ENCODE results near the gene TBC1D13. TPM values are rescaled to one million over a fixed set of nuclear protein-coding genes. Genes with fewer than 3 reads are reported as not detected.

TBC1D13 gene
- total and polyA plus RNA-seq, 2 donors (not counting 1 experiment from before 2014, with no cell fraction given) = 28.8 to 29.1 TPM

DNA sequence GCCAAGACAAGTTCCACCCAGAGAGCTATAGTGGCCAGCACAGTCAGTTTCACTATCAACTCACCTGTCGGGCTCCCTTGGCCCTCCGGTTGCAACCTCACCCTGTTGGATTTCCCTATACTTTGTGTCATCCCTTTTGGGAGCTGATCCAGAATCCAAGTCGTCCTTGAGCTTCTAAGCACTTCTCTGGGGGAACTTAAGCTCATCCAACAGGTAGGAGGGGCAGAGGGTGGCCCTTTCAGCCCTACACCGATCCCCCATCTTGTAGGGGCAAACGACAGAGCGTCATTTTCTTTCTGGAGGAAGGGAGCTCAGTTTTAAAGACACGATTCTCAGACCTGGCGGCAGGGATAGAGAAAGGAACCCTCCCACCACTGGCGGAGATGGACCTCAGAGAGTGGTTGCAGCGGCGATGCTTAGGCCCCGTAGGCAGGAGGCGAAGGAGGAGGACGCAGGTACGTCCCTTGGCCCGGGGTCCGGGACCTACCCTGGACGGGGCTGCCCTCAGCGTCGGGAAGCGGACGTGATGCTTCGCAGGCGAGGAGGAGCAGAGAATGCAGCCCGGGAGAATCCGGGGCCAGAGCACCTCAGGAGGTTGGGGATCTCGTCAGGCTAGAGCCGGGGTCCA is 15.8 kb upstream of the TBC1D13 start:
- H3K9ac ChIP-seq (ENCODE audit: low read length) = peak overlapping the region; percentile 89
- WGBS (ENCODE audit: insufficient coverage) = 3% methylated on average over 27 of the region's 28 CpGs
- Mint-ChIP-seq H3K4me3 (peak overlapping the region; percentile 97), H3K4me1 (peaks cover 25% of the 10 kb centered on the region), H3K27me3 (no peaks in the 10 kb centered on the region), H3K9me3 (ENCODE audit: insufficient read depth) (no peaks in the 10 kb centered on the region), H3K27ac (peak overlapping the region; percentile 96)
- ATAC-seq (ENCODE audit: low read depth) = no peak
- H3K27ac ChIP-seq (ENCODE audit: low read length in 2 of 2) = peak overlapping the region; percentile 80 to 93
- peaks cover 9 to 19% of the 10 kb centered on the region in 2 donors for H3K4me1 ChIP-seq (ENCODE audit: control insufficient read depth in 2 of 2, insufficient read depth in 2 of 2, low read length in 2 of 2)
- intact Hi-C loops (cut with micrococcal nuclease) = loop anchor here (1.0 to 5.0 kb wide), 5 partner anchors 47 to 315 kb away; partner anchors contain the start of genes DYNC2I2, ENDOG, LRRC8A and ODF2
- no peaks in the 10 kb centered on the region for H3K27me3 ChIP-seq (replicated peaks in 1 of 4; ENCODE audit: control extremely low read depth in 1 of 4, control insufficient read depth in 3 of 4, insufficient read depth in 4 of 4, low read length in 3 of 4)
- no peak for DNase-seq
- peak overlapping the region; percentile 69 to 96 (median 77) for H3K4me3 ChIP-seq (ENCODE audit: control extremely low read depth in 1 of 5, extremely low read depth in 1 of 5, insufficient read depth in 1 of 5, low read depth in 2 of 5, low read length in 4 of 5)
- peak overlapping the region; percentile 77 for H3K4me2 ChIP-seq (replicated peaks; ENCODE audit: low read depth, low read length, poor library complexity, severe bottlenecking)
- no peaks in the 10 kb centered on the region for H4K20me1 ChIP-seq (ENCODE audit: control insufficient read depth, insufficient read depth, low read length, poor library complexity, severe bottlenecking)
- H3K36me3 ChIP-seq (replicated peaks in 1 of 2; ENCODE audit: control extremely low read depth in 1 of 2, control insufficient read depth in 1 of 2, extremely low read depth in 1 of 2, insufficient read depth in 2 of 2, low read length in 1 of 2) = peaks cover 0 to 7% of the 10 kb centered on the region in 2 experiments
- H3K79me2 ChIP-seq (ENCODE audit: control insufficient read depth, insufficient read depth, low read length) = peaks cover 38% of the 10 kb centered on the region
- ChIA-PET CTCF (interaction anchor here (0.6 to 2.1 kb wide), 4 partner anchors 11 to 161 kb away, joined by 3 to 5 read pairs (median 4); partner anchors contain the start of gene ENDOG), POLR2A (interaction anchor here (1.1 to 1.7 kb wide), 3 partner anchors 17 to 47 kb away, joined by 3 read pairs; partner anchors contain the start of gene ENDOG)
- peak overlapping the region; percentile 92 for H2AFZ ChIP-seq (ENCODE audit: insufficient read depth, low read depth, low read length, poor library complexity, severe bottlenecking)
- TF ChIP-seq, protein P1, sequence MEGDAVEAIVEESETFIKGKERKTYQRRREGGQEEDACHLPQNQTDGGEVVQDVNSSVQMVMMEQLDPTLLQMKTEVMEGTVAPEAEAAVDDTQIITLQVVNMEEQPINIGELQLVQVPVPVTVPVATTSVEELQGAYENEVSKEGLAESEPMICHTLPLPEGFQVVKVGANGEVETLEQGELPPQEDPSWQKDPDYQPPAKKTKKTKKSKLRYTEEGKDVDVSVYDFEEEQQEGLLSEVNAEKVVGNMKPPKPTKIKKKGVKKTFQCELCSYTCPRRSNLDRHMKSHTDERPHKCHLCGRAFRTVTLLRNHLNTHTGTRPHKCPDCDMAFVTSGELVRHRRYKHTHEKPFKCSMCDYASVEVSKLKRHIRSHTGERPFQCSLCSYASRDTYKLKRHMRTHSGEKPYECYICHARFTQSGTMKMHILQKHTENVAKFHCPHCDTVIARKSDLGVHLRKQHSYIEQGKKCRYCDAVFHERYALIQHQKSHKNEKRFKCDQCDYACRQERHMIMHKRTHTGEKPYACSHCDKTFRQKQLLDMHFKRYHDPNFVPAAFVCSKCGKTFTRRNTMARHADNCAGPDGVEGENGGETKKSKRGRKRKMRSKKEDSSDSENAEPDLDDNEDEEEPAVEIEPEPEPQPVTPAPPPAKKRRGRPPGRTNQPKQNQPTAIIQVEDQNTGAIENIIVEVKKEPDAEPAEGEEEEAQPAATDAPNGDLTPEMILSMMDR (IDR thresholded peaks at IDR 0.05) = no peak
- no peak for TF ChIP-seq EZH2 (IDR thresholded peaks at IDR 0.05; ENCODE audit: borderline replicate concordance, insufficient read depth, low read depth, low read length, poor library complexity, severe bottlenecking)
- peaks cover 0 to 5% (median 5%) of the 10 kb centered on the region in 3 donors for H3K9me3 ChIP-seq (ENCODE audit: control extremely low read depth in 1 of 3, control insufficient read depth in 2 of 3, insufficient read depth in 1 of 3, low read length in 2 of 3)

All from B cell (primary cell).